IMR-90 (cell line): ENCODE results near the gene HOXC10.

Experiments
- CEBPB ChIP-seq: IDR thresholded peaks from 2 replicates; pipeline ENCODE4 v1.6.1; 2012; ENCODE audit warnings: low read depth, low read length, improper control_type of control experiment
- CHD1 ChIP-seq: IDR thresholded peaks from 2 replicates; pipeline ENCODE4 v1.6.1; 2012; ENCODE audit warnings: low read depth, low read length, improper control_type of control experiment
- CTCF ChIP-seq: conservative IDR thresholded peaks from 2 replicates; pipeline ENCODE4 v1.5.1; 2012; ENCODE audit warnings: mild to moderate bottlenecking, low read depth, low read length, improper control_type of control experiment
- ELK1 ChIP-seq: fragments of 150-350 bp; IDR thresholded peaks from 2 replicates; pipeline ENCODE4 v1.6.1; 2016; ENCODE audit warnings: low read depth, mild to moderate bottlenecking, low read length, moderate library complexity, borderline replicate concordance
- FOS ChIP-seq: fragments of 150-350 bp; IDR thresholded peaks from 2 replicates; pipeline ENCODE4 v1.6.1; 2016; ENCODE audit warnings: low read depth, low read length
- MAFK ChIP-seq: IDR thresholded peaks from 2 replicates; pipeline ENCODE4 v1.6.1; 2012; ENCODE audit warnings: low read depth, low read length, improper control_type of control experiment
- MAZ ChIP-seq: IDR thresholded peaks from 2 replicates; pipeline ENCODE4 v1.6.1; 2012; ENCODE audit warnings: low read depth, mild to moderate bottlenecking, low read length, improper control_type of control experiment, moderate library complexity, borderline replicate concordance
- MXI1 ChIP-seq: IDR thresholded peaks from 2 replicates; pipeline ENCODE4 v1.6.1; 2012; ENCODE audit warnings: low read depth, mild to moderate bottlenecking, low read length, moderate library complexity, borderline replicate concordance
- POLR2A ChIP-seq: IDR thresholded peaks from 2 replicates; pipeline ENCODE4 v1.6.1; 2012; ENCODE audit warnings: mild to moderate bottlenecking, low read depth, low read length
- RAD21 ChIP-seq: IDR thresholded peaks from 2 replicates; pipeline ENCODE4 v1.6.1; 2012; ENCODE audit warnings: low read length, improper control_type of control experiment
- RCOR1 ChIP-seq: IDR thresholded peaks from 2 replicates; pipeline ENCODE4 v1.6.1; 2012; ENCODE audit warnings: mild to moderate bottlenecking, low read length, improper control_type of control experiment; ENCODE audit not compliant: insufficient replicate concordance
- RFX5 ChIP-seq: IDR thresholded peaks from 2 replicates; pipeline ENCODE4 v1.8.0; 2012; ENCODE audit warnings: low read depth, mild to moderate bottlenecking, low read length, moderate library complexity
- SMC3 ChIP-seq: fragments of 150-350 bp; IDR thresholded peaks from 2 replicates; pipeline ENCODE4 v1.6.1; 2016; ENCODE audit warnings: low read depth, mild to moderate bottlenecking, antibody characterized with exemption, low read length, moderate library complexity

- TF ChIP-seq CTCF, result no peak
- TF ChIP-seq SMC3, result no peak
- TF ChIP-seq POLR2A, result no peak
- no peak for TF ChIP-seq MAFK
- TF ChIP-seq RAD21, result no peak
- no peak for TF ChIP-seq ELK1
- TF ChIP-seq MXI1, result no peak
- no peak for TF ChIP-seq RFX5
- TF ChIP-seq RCOR1, result no peak
- TF ChIP-seq FOS, result no peak
- no peak for TF ChIP-seq MAZ
- TF ChIP-seq CEBPB, result no peak
- TF ChIP-seq CHD1, result no peak
These were observed 53.4 kb downstream of the HOXC10 start for GRCh38 chr12:54038284-54038870.
